Esophagus muscularis mucosa (tissue), 4 donors: Measurements from ENCODE around the gene ZNF597. TPM values are rescaled to one million over a fixed set of nuclear protein-coding genes. Genes with fewer than 3 reads are reported as not detected.

ENCODE experiments used
- DNase-seq: peaks from one replicate; pipeline ENCODE4 v3.0.0-alpha.2; 2017; ENCODE audit errors: extremely low spot score
- H3K27ac ChIP-seq, 4 donors: fragments of 200-600 bp; sonication (generic); replicated peaks in 1 of 4; 1 replicate in 3 of 4; 2 replicates in 1 of 4; pipeline ENCODE4 v1.5.1; 2016 to 2019; ENCODE audit warnings: mild to moderate bottlenecking in 1 of 4
- H3K27me3 ChIP-seq, 4 donors: fragments of 200-600 bp; sonication (generic); one replicate each; pipeline versions ENCODE4 v1.5.1 to v1.6.0; 2016 to 2019
- H3K36me3 ChIP-seq, 4 donors: fragments of 200-600 bp; sonication (generic); one replicate each; pipeline ENCODE4 v1.5.1; 2016 to 2019
- H3K4me1 ChIP-seq, 4 donors: fragments of 200-600 bp; sonication (generic); one replicate each; pipeline ENCODE4 v1.5.1; 2016 to 2019
- H3K4me3 ChIP-seq, 4 donors: fragments of 200-600 bp; sonication (generic); 1 replicate in 2 of 4; 2 replicates in 2 of 4; pipeline ENCODE4 v1.5.1; 2016 to 2019; ENCODE audit warnings: mild to moderate bottlenecking in 4 of 4, moderate library complexity in 1 of 4
- H3K9me3 ChIP-seq, 4 donors: fragments of 200-600 bp; sonication (generic); 1 replicate in 3 of 4; 2 replicates in 1 of 4; pipeline ENCODE4 v1.5.1; 2016 to 2019
- CTCF ChIP-seq, 3 experiments: fragments of 200-600 bp in 2 of 3; fragments of 450-650 bp in 1 of 3; sonication (generic) in 2 of 3; IDR thresholded peaks; one replicate each; pipeline ENCODE4 v1.5.1; 2017 to 2019; ENCODE audit warnings: antibody characterized with exemption in 3 of 3, mild to moderate bottlenecking in 2 of 3, moderate library complexity in 1 of 3
- EP300 ChIP-seq: sonication (generic); formaldehyde crosslinking; IDR thresholded peaks from one replicate; pipeline ENCODE4 v1.6.1; 2017; ENCODE audit warnings: antibody characterized with exemption
- POLR2A ChIP-seq: fragments of 450-650 bp; IDR thresholded peaks from one replicate; pipeline ENCODE4 v1.6.1; 2017; ENCODE audit warnings: antibody characterized with exemption, moderate library complexity, mild to moderate bottlenecking, low read depth
- POLR2AphosphoS5 ChIP-seq, 2 donors: sonication (generic); formaldehyde crosslinking; IDR thresholded peaks; one replicate each; pipeline ENCODE4 v1.6.1; 2017; ENCODE audit warnings: antibody characterized with exemption in 2 of 2
- WGBS: methylation state at CpG from one replicate; pipeline ENCODE4 v1.1.5; 2018; 5-methylcytosine and 5-hydroxymethylcytosine counted together
- intact Hi-C: fragments of 100-400 bp; cut with DNase I; formaldehyde crosslinking; loops from one replicate; pipeline ENCODE4 v1.15.1; 2023
- total RNA-seq, 4 donors: library from RNA; depleted of rRNA; stranded (reverse); fragments of >200 nt; gene quantifications; one replicate each; pipeline versions ENCODE4 v1.1.0 to v1.2.1, GENCODE V29; 2016

ZNF597 gene
- total RNA-seq, 4 donors from 2014 or later, result 1.5 to 2.2 (median 1.8) TPM

GRCh38 chr16:3458278-3458851, 15.1 kb upstream of the ZNF597 start:
- no peaks in the 10 kb centered on the region for H3K9me3 ChIP-seq
- H3K4me3 ChIP-seq, result peak overlapping the region; percentile 85 to 93 (median 92)
- no peaks in the 10 kb centered on the region for H3K27me3 ChIP-seq
- peaks cover 54 to 76% (median 71%) of the 10 kb centered on the region in 4 donors for H3K4me1 ChIP-seq
- TF ChIP-seq POLR2A (no peak), CTCF (IDR thresholded peaks at IDR 0.05) (no peak)
- H3K27ac ChIP-seq, result peak overlapping the region; percentile 92 to 98 (median 95)
- intact Hi-C loops, result loop anchor here (2.0 to 5.0 kb wide), 2 partner anchors 44 to 58 kb away; partner anchors contain the start of genes CLUAP1, ZNF174 and ZSCAN32
- no peak for DNase-seq
- H3K36me3 ChIP-seq, result no peaks in the 10 kb centered on the region
- WGBS, result under 1% methylated on average over 9 of the region's 47 CpGs

DNA sequence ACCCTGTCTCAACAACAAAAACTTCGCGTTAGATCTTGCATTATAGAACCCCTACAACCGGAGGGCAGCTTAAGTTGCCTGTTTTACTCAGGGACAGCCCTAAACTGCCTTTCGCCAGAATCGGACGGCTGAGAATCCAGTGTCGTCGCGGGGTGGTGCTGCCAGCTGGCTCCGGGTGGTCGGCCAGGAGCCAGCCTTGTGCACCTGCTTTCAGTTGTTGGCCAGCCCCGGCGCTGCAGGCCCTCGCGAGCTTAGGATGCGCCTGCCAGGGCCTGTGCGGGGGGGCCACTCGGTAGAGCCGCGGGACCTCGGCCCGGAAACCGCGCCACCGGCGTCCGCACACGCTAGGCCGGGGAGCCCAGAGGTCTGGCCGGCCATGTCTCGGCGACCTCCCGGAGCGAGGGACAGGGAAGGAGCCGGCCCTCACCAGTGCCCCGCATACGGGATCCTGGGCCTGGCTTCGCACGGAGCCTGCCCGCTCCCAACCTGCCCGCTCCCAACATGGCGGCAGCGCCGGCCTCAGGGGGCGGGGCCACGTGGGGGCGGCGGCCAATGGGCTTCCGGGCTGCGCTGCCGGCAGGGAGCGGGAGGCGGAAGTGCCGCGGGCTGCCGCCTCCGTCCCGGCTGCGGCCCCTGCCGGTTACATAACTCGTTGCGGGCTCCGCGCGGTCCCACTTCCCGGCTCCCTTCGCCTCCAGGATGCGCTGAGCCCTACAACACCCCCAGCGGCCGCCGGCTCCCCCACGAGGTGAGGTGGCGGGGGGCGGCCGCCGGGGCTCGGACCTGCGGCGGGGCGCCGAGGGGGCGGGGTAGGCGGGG, 14.3 kb upstream of the ZNF597 start:
- peak overlapping the region; percentile 92 to 98 (median 95) for H3K27ac ChIP-seq
- 0% methylated on average over 1 of the region's 83 CpGs for WGBS
- no peaks in the 10 kb centered on the region for H3K9me3 ChIP-seq
- peak; percentile 94 for DNase-seq
- peak overlapping the region; percentile 85 to 93 (median 92) for H3K4me3 ChIP-seq
- peaks cover 50 to 69% (median 66%) of the 10 kb centered on the region in 4 donors for H3K4me1 ChIP-seq
- no peaks in the 10 kb centered on the region for H3K27me3 ChIP-seq
- intact Hi-C loops, result loop anchor here (2.0 to 5.0 kb wide), 2 partner anchors 45 to 57 kb away; partner anchors contain the start of genes CLUAP1, ZNF174 and ZSCAN32
- H3K36me3 ChIP-seq, result no peaks in the 10 kb centered on the region
- TF ChIP-seq POLR2A, result peak; percentile 10
- no peak for TF ChIP-seq EP300
- peak; percentile 80 to 83 for TF ChIP-seq POLR2AphosphoS5 (IDR thresholded peaks at IDR 0.05)
- TF ChIP-seq CTCF (IDR thresholded peaks at IDR 0.05), result peak; percentile 46 to 68 (median 56)

GRCh38 chr16:3454631-3455147, 11.4 kb upstream of the ZNF597 start:
- no peak overlapping the region for H3K27ac ChIP-seq
- H3K27me3 ChIP-seq, result no peaks in the 10 kb centered on the region

DNA sequence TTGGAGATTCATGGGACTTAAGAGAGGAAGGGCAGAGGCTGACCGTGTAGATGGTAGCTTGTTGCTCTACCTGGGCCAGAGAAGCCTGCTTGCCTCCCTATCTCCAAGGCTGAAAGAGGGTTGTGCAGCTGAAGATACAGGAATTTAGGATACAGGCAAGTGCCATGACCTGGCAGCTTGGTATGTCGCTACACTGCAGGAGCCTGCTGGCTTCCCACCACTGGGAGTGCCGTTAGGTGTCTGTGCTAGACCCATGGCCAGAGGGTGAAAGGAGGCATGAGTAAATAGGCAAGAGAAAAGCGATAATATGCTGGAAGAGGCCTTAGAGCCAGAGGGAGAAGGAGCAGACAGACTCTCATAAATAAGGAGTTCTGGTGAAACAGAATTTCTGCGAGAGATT, 10.8 kb upstream of the ZNF597 start:
- no peaks in the 10 kb centered on the region for H3K9me3 ChIP-seq
- TF ChIP-seq EP300 (no peak), POLR2A (no peak), CTCF (IDR thresholded peaks at IDR 0.05) (no peak), POLR2AphosphoS5 (IDR thresholded peaks at IDR 0.05) (no peak)
- WGBS, result 86% methylated on average over 5 of the region's 5 CpGs
- H3K4me3 ChIP-seq, result no peak overlapping the region
- H3K36me3 ChIP-seq, result peaks cover 0 to 18% (median 7%) of the 10 kb centered on the region in 4 donors
- DNase-seq, result no peak
- H3K27ac ChIP-seq, result no peak overlapping the region
- H3K4me1 ChIP-seq, result peaks cover 20 to 34% (median 31%) of the 10 kb centered on the region in 4 donors
- intact Hi-C loops, result no loop called here
- no peaks in the 10 kb centered on the region for H3K27me3 ChIP-seq

More at GRCh38 chr16:3454631-3455147, 11.4 kb upstream of the ZNF597 start:
- TF ChIP-seq POLR2AphosphoS5 (IDR thresholded peaks at IDR 0.05) (no peak), EP300 (no peak), CTCF (IDR thresholded peaks at IDR 0.05) (no peak), POLR2A (no peak)
- intact Hi-C loops, result loop anchor here (5.0 kb wide), 1 partner anchor 48 kb away; the partner anchor contains the start of gene CLUAP1
- H3K4me1 ChIP-seq, result peaks cover 26 to 40% (median 37%) of the 10 kb centered on the region in 4 donors
- H3K9me3 ChIP-seq, result no peaks in the 10 kb centered on the region
- no peak for DNase-seq
- WGBS, result 81% methylated on average over 10 of the region's 10 CpGs
- H3K4me3 ChIP-seq, result no peak overlapping the region
- peaks cover 0 to 12% (median 5%) of the 10 kb centered on the region in 4 donors for H3K36me3 ChIP-seq
